Measurements from ENCODE around the gene ALDOA. TPM values are rescaled to one million over a fixed set of nuclear protein-coding genes. Genes with fewer than 3 reads are reported as not detected.

Gene ALDOA
- total RNA-seq (2014; rRNA removed; shearing (Covaris generic)): 1,573 and 1,656 TPM in 2 replicates

DNA sequence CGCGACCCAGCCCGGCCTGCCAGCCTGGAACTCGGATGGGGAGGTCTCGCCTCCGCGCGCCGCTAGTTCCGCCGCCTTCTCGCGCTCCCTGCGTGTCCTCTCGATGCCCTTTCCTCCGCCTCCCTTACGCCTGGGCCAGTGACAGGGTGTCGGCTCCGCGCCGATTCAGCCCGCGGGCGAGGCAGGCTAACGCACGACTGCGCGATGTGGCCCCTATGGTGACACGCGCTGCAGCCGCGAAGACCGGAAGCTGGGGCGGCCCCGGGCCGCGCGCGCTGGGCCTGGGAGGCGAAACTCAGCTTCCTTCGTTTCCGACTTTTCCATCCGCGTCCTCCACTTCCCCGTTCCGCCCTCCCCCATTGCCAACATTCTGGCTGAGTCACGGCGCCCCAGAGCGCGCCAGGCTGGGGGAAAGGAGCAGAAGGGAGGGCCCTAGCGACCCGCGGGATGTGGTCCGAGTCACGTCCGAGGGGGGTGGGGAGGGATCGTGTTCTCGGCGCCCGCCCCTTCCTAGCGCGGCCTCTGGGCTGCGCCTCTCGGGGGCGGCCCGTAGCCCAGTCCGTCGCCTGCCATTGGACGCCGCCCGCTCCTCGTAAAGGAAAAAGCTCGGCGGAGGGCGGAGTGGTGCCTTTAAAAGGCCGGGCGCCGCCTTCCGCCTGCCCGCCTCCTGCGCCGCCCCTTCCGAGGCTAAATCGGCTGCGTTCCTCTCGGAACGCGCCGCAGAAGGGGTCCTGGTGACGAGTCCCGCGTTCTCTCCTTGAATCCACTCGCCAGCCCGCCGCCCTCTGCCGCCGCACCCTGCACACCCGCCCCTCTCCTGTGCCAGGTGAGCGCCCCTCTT, at the start of gene ALDOA:
ALDOA (plus strand) TSS at position 659 of the 841 bp plus-strand sequence. CDS start 1,138 bp downstream, outside the sequence.

DNA sequence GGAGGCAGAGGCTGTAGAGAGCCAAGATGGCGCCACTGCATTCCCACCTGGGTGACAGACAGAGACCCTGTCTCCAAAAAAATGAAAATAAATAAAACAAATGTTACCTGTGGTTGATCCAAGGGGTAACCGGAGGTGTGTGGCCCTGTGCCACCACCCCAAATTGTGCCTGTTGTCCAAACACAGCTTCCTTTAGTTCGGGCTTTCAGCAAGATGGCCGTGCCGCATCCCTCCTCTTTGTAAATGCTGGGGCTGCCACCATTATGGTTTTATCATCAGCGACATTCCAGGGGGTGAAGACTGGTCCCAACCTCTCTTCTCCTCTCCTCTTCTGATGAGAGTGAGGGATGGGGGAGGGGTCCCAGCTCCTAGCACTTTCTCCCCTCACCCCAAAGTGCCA, 42.7 kb upstream of the ALDOA start, which contains the start of gene C16orf92:
C16orf92 (plus strand) TSS at position 312 of the 400 bp plus-strand sequence. CDS start 143 bp downstream, outside the sequence.

GRCh38 chr16:30030841-30031413, 34.6 kb upstream of the ALDOA start, which contains the start of gene TLCD3B:
TSS of gene TLCD3B (minus strand) at chr16:30031271. CDS start at chr16:30030527, 744 bp downstream.

DNA sequence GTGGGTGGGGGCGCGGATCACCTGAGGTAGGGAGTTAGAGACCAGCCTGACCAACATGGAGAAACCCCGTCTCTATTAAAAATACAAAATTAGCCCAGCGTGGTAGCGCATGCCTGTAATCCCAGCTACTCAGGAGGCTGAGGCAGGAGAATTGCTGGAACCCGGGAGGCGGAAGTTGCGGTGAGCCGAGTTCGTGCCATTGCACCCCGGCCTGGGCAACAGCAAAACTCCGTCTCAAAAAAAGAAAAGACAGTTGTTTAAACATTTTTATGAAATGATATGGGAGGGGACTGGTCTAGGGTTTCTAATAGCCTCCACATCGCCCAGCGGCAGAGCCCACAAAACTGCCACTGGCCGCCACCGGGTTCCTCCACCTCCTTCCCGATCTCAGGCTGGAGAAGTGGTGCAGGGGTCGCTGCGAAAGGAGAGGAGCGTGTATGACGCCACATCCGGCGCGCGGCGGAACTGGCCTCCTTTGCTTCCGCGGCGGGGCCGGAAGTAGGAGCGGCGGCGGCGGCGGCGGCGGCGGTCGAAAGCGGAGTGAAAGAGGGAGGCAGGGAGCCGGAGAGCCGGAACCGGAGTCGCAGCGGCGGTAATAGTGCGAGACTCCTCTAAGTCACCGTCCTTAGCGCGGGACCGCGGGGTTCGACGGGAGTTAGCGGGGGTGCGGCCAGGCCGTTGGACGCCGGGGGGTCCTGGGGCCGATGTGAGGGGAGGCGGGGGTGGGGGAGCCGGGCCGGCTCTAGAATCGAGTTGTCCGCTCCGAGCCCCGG, 10.1 kb downstream of the ALDOA start, which contains the start of gene PPP4C:
PPP4C (plus strand) TSS at position 492 of the 773 bp plus-strand sequence. CDS start 384 bp downstream, outside the sequence.

DNA sequence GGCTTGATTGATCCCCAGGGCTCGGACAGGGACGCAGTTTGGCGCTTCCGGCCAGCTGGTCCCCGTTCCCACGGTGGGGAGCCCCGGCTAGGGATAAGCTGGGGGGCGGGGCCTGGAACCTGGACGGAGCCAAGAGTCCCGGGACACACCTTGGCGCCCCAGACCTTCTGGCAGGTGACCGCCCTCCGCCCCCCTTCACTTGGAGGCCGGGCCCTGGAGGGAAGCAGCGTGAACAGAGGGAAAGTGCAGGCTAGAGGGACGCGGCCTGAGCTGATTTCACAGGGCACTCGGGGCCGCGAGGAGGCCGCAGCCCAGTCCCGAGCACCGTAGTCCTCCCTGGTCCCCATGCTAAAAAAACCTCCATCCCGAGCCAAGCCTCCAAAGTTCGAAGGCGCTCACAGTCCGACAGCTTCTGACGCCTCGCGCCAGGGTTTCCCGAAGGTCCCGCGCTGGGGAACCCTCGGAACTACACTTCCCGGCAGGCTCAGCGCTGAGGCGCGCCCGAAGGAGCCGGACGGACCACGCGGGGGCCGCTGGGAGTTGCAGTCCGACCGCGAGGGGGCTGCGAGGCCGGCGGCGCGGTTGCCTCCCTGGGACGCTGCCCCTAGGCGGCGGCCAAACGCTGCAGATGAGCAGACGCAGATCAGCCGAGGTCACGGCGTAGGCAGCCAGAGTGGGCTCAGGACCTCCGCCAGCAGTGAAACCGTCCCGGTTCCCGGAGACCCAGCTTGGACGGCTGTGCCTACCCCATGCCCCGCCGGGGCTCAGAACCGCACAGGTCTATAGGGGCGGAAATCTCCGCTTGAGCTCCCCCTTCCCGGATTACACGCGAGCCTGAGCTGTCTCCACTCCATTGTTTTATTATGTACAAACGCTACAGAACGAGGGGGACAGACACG, 26.2 kb downstream of the ALDOA start, which contains the start of gene TBX6:
TBX6 (minus strand) TSS at position 451 of the 899 bp plus-strand sequence. CDS start 731 bp downstream, outside the sequence.

DNA sequence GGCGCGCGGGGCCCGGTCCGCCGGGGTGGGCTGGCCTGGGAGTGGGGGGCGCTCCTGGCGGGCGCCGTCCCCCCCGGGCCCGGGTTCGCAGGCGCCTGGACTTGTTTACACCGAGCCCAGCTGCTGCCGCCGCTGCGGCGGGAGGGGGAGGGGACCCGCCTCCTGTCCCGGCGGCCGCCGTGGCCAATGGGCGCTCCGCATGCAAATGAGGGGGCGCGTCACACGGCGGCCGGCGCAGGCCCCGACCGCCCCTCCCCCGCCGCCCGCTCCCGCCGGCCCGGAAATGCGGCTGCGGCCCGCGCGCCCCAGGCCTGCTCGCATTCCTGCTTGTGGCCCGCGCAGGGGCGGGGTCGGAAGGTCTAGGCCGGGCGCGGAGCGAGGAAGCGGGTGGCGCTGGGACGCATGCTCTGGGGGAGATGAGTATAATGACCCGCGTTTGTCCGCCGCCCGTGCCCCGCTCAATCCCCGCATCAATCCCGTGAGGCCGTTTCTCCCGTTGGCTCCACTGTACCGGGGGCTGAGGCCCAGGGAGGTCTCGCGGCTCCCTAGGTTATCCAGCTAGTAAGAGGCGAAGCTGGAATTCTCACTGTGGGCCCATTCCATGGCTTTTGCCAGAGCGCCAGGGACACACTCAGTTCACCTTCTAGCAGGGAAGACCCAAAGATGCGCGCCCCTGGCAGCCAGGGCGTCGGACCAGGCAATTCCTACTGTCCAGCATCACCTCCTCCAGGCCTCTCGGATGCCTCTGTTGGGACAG, 30.7 kb downstream of the ALDOA start, which contains the start of gene YPEL3:
YPEL3 (minus strand) TSS at position 109 of the 757 bp plus-strand sequence. CDS start 731 bp downstream, outside the sequence.

GRCh38 chr16:30113031-30113710, 47.6 kb downstream of the ALDOA start, which contains the start of gene GDPD3:
TSS of gene GDPD3 (minus strand) at chr16:30113537. CDS start at chr16:30113478, 59 bp downstream.

Other genes starting within 250 kb of the ALDOA start
- gene PAGR1, start 249.6 kb upstream of the ALDOA start, total RNA-seq (2014; rRNA removed; shearing (Covaris generic)): 64.7 and 72.0 TPM in 2 replicates
- 115 and 119 TPM in 2 replicates for gene MVP, start 245.3 kb upstream of the ALDOA start, total RNA-seq (2014; rRNA removed; shearing (Covaris generic))
- 74.0 and 80.9 TPM in 2 replicates for gene CDIPT, start 202.5 kb upstream of the ALDOA start, total RNA-seq (2014; rRNA removed; shearing (Covaris generic))
- 19.9 and 22.6 TPM in 2 replicates for gene SEZ6L2, start 166.2 kb upstream of the ALDOA start, total RNA-seq (2014; rRNA removed; shearing (Covaris generic))
- gene ASPHD1, start 165.3 kb upstream of the ALDOA start, total RNA-seq (2014; rRNA removed; shearing (Covaris generic)): 11.5 and 13.5 TPM in 2 replicates
- 25.9 and 27.7 TPM in 2 replicates for gene KCTD13, start 139.5 kb upstream of the ALDOA start, total RNA-seq (2014; rRNA removed; shearing (Covaris generic))
- gene TMEM219, start 103.7 kb upstream of the ALDOA start, total RNA-seq (2014; rRNA removed; shearing (Covaris generic)): 62.7 and 66.0 TPM in 2 replicates
- 33.6 and 37.5 TPM in 2 replicates for gene TAOK2, start 91.9 kb upstream of the ALDOA start, total RNA-seq (2014; rRNA removed; shearing (Covaris generic))
- gene HIRIP3, start 70.1 kb upstream of the ALDOA start, total RNA-seq (2014; rRNA removed; shearing (Covaris generic)): 44.9 and 45.0 TPM in 2 replicates
- gene INO80E, start 69.5 kb upstream of the ALDOA start, total RNA-seq (2014; rRNA removed; shearing (Covaris generic)): 136 and 168 TPM in 2 replicates
- gene DOC2A, start 54.7 kb upstream of the ALDOA start, total RNA-seq (2014; rRNA removed; shearing (Covaris generic)): 2.3 and 4.8 TPM in 2 replicates
- not detected in 2 replicates for gene C16orf92, start 42.6 kb upstream of the ALDOA start, total RNA-seq (2014; rRNA removed; shearing (Covaris generic))
- gene TLCD3B, start 34.5 kb upstream of the ALDOA start, total RNA-seq (2014; rRNA removed; shearing (Covaris generic)): 0.56 and 3.3 TPM in 2 replicates
- gene PPP4C, start 10.2 kb downstream of the ALDOA start, total RNA-seq (2014; rRNA removed; shearing (Covaris generic)): 172 and 195 TPM in 2 replicates
- 0.64 and 1.6 TPM in 2 replicates for gene TBX6, start 26.2 kb downstream of the ALDOA start, total RNA-seq (2014; rRNA removed; shearing (Covaris generic))
- gene YPEL3, start 30.5 kb downstream of the ALDOA start, total RNA-seq (2014; rRNA removed; shearing (Covaris generic)): 16.2 and 16.7 TPM in 2 replicates
- gene GDPD3, start 47.8 kb downstream of the ALDOA start, total RNA-seq (2014; rRNA removed; shearing (Covaris generic)): 0.30 and 0.82 TPM in 2 replicates
- gene MAPK3, start 57.5 kb downstream of the ALDOA start, total RNA-seq (2014; rRNA removed; shearing (Covaris generic)): 29.7 and 38.4 TPM in 2 replicates
- 6.7 and 14.7 TPM in 2 replicates for gene CORO1A, start 117.8 kb downstream of the ALDOA start, total RNA-seq (2014; rRNA removed; shearing (Covaris generic))
- 132 and 219 TPM in 2 replicates for gene BOLA2B, start 127.9 kb downstream of the ALDOA start, total RNA-seq (2014; rRNA removed; shearing (Covaris generic))
- 199 and 212 TPM in 2 replicates for gene SLX1A, start 128.1 kb downstream of the ALDOA start, total RNA-seq (2014; rRNA removed; shearing (Covaris generic))
- gene SULT1A3, start 133.5 kb downstream of the ALDOA start, total RNA-seq (2014; rRNA removed; shearing (Covaris generic)): 5.0 and 5.3 TPM in 2 replicates
- gene NPIPB13, start 182.7 kb downstream of the ALDOA start, total RNA-seq (2014; rRNA removed; shearing (Covaris generic)): 2.6 and 2.9 TPM in 2 replicates

All from A375 (cell line).